Lung (tissue), 12 donors: ENCODE data around the gene PHYH. TPM values are rescaled to one million over a fixed set of nuclear protein-coding genes. Genes with fewer than 3 reads are reported as not detected.
A peak's percentile ranks its signal among the peaks of the same experiment; 100 is the strongest.

Experiments
- ATAC-seq: fragments of 200-7000 bp; cut with Tn5 transposase; one replicate; pipeline ENCODE4 v1.9.1; 2020; ENCODE audit warnings: moderate number of reproducible peaks; ENCODE audit not compliant: insufficient read depth, low FRiP score
- DNase-seq, 3 donors: peaks; one replicate each; pipeline ENCODE4 v3.0.0-alpha.2; 2013 to 2017
- H3K27ac ChIP-seq, 2 donors: one replicate each; pipeline ENCODE4 v1.5.1; 2013; ENCODE audit warnings: mild to moderate bottlenecking in 2 of 2, moderate library complexity in 2 of 2, control low read depth in 1 of 2, inconsistent platforms in 1 of 2, low read depth in 1 of 2, low read length in 1 of 2
- H3K27me3 ChIP-seq, 3 donors: one replicate each; pipeline ENCODE4 v1.5.1; 2013; ENCODE audit warnings: low read length in 2 of 3; ENCODE audit not compliant: control insufficient read depth in 3 of 3, insufficient read depth in 3 of 3
- H3K36me3 ChIP-seq, 4 donors: one replicate each; pipeline ENCODE4 v1.5.1; 2013; ENCODE audit warnings: low read length in 4 of 4, mild to moderate bottlenecking in 1 of 4, moderate library complexity in 1 of 4; ENCODE audit not compliant: control insufficient read depth in 4 of 4, insufficient read depth in 4 of 4
- H3K4me1 ChIP-seq, 5 donors: one replicate each; pipeline ENCODE4 v1.5.1; 2013; ENCODE audit warnings: low read length in 5 of 5, mild to moderate bottlenecking in 2 of 5, moderate library complexity in 1 of 5; ENCODE audit not compliant: control insufficient read depth in 5 of 5, insufficient read depth in 5 of 5
- H3K4me3 ChIP-seq: one replicate; pipeline ENCODE4 v1.5.1; 2013; ENCODE audit warnings: mild to moderate bottlenecking, control low read depth, moderate library complexity
- H3K9ac ChIP-seq, 2 donors: one replicate each; pipeline ENCODE4 v1.5.1; 2013; ENCODE audit warnings: low read length in 2 of 2, control low read depth in 1 of 2; ENCODE audit not compliant: insufficient read depth in 1 of 2
- H3K9me3 ChIP-seq, 4 donors: one replicate each; pipeline ENCODE4 v1.5.1; 2013; ENCODE audit warnings: low read length in 3 of 4, mild to moderate bottlenecking in 1 of 4, moderate library complexity in 1 of 4; ENCODE audit not compliant: control insufficient read depth in 4 of 4, insufficient read depth in 3 of 4
- WGBS, 2 donors: extraction: QIAGEN DNeasy Blood & Tissue Kit; methylation state at CpG; one replicate each; pipeline ENCODE4 v1.1.7; 2013; 5-methylcytosine and 5-hydroxymethylcytosine counted together
- polyA plus RNA-seq, 2 donors: library from polyadenylated mRNA; stranded (reverse); fragments of 200-250 nt; gene quantifications; one replicate each; pipeline ENCODE4 v1.2.1, GENCODE V29; 2013
- total RNA-seq, 2 donors: library from RNA; depleted of rRNA in 1 of 2; stranded (reverse); fragments of >200 nt in 1 of 2; gene quantifications; one replicate each; pipeline ENCODE4 v1.2.1, GENCODE V29; 2014 to 2021
- TF ChIP-seq, protein P1 (sequence below): IDR thresholded peaks from 2 replicates; pipeline ENCODE4 v1.5.1; 2012; ENCODE audit warnings: mild to moderate bottlenecking; ENCODE audit errors: control extremely low read depth, extremely low read depth
- donor health status: control.
- donor health status: control.
- donor health status: Bipolar disorder and iron deficiency.
- donor health status: healthy.
- donor health status: DM: yes; HTN: yes; CAD: no.

Gene PHYH
- total and polyA plus RNA-seq, 4 donors = 14.8 to 28.9 (median 22.8) TPM

DNA sequence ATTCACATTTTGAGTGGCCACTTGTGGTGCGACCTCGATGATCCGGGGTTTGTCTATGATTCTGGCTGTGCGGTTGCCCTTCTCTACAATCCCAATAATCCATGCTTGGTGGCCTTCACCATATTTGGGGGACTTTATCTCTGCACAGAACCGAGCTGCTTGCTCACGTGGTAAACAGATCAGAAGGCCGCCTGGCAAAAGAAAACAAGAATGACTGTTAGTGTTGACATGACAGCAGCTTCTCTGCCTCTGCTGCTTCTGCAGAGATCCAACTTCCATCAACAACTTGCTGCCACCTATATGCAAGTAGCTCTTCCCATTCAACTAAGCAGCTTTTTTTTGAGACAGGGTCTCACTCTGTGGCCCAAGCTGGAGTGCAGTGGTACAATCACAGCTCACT lies 19.3 kb upstream of the PHYH start:
- no peak overlapping the region for H3K27ac ChIP-seq
- H3K9ac ChIP-seq = no peak overlapping the region
- H3K36me3 ChIP-seq = peaks cover 9 to 29% (median 16%) of the 10 kb centered on the region in 4 donors
- DNase-seq (no peak), ATAC-seq (no peak)
- no peaks in the 10 kb centered on the region for H3K9me3 ChIP-seq
- no peaks in the 10 kb centered on the region for H3K27me3 ChIP-seq
- no peak overlapping the region for H3K4me3 ChIP-seq
- 90 to 92% methylated on average over 7 of the region's 7 CpGs for WGBS, 2 donors
- TF ChIP-seq, protein P1, sequence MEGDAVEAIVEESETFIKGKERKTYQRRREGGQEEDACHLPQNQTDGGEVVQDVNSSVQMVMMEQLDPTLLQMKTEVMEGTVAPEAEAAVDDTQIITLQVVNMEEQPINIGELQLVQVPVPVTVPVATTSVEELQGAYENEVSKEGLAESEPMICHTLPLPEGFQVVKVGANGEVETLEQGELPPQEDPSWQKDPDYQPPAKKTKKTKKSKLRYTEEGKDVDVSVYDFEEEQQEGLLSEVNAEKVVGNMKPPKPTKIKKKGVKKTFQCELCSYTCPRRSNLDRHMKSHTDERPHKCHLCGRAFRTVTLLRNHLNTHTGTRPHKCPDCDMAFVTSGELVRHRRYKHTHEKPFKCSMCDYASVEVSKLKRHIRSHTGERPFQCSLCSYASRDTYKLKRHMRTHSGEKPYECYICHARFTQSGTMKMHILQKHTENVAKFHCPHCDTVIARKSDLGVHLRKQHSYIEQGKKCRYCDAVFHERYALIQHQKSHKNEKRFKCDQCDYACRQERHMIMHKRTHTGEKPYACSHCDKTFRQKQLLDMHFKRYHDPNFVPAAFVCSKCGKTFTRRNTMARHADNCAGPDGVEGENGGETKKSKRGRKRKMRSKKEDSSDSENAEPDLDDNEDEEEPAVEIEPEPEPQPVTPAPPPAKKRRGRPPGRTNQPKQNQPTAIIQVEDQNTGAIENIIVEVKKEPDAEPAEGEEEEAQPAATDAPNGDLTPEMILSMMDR = no peak
- peaks cover 0 to 12% (median 4%) of the 10 kb centered on the region in 5 donors for H3K4me1 ChIP-seq

DNA sequence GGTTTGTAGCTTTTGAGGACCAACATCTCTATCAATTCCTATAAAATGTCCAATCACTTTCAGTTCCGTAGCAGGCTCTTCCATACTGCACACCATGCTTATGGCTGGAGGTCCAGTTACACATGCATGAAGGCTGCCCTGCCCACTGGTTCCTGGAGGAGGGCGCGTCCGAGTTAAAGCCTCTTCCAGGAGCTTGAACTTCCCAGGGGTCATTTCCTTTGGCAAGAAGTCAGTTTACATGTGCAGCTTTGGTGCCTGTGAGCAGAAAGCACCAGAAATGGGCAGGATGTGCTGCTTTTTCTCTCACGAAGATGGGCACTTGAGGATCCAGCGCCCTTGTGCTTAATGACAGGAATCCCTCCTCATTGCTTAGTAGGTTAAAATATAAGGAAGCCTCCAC lies 17.6 kb upstream of the PHYH start:
- Histone ChIP-seq H3K36me3 (peaks cover 8 to 21% (median 11%) of the 10 kb centered on the region in 4 donors), H3K27ac (no peak overlapping the region), H3K4me1 (peaks cover 0 to 12% (median 4%) of the 10 kb centered on the region in 5 donors), H3K4me3 (no peak overlapping the region), H3K27me3 (no peaks in the 10 kb centered on the region), H3K9ac (no peak overlapping the region), H3K9me3 (no peaks in the 10 kb centered on the region)
- WGBS, 2 donors = 58 to 72% methylated on average over 6 of the region's 6 CpGs
- peak in 1 of 3 donors; percentile 48 for DNase-seq
- ATAC-seq = no peak
- TF ChIP-seq, protein P1 = no peak

DNA sequence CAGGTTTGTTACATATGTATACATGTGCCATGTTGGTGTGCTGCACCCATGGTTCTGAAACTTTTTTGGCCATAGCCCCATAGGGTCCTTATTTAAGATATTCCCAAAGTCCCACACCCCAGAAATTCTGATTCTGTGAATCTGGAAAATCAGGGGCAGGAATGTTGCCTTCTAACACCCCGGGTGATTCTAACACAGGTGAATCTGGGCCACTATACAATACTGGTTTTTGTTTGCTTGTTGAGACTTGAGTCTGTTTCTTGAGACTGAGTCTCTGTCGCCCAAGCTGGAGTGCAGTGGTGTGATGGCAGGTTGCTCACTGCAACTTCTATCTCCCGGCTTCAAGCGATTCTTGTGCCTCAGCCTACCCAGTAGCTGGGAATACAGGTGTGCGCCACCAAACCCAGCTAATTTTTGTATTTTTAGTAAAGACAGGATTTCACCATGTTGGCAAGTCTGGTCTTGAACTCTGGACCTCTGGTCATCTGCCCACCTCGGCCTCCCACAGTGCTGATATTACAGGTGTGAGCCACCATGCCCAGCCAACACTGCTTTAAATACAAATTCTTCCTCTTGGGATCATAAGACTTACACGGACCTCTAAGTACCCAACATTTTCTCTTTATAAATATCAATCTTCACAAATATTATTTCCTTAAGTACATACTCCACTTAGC lies 16.9 kb upstream of the PHYH start:
- 86 to 91% methylated on average over 7 of the region's 7 CpGs for WGBS, 2 donors
- H3K27me3 ChIP-seq = no peaks in the 10 kb centered on the region
- H3K36me3 ChIP-seq = peaks cover 6 to 16% (median 10%) of the 10 kb centered on the region in 4 donors
- no peak overlapping the region for H3K4me3 ChIP-seq
- H3K4me1 ChIP-seq = peaks cover 0 to 12% (median 4%) of the 10 kb centered on the region in 5 donors
- no peak for DNase-seq
- H3K9ac ChIP-seq = no peak overlapping the region
- H3K27ac ChIP-seq = no peak overlapping the region
- no peaks in the 10 kb centered on the region for H3K9me3 ChIP-seq
- TF ChIP-seq, protein P1 = no peak
- ATAC-seq = no peak
